ENCODE results near the gene FLT3.
"Not testable (repeated sequence)": the region's sequence is repeated elsewhere in the genome, so short reads cannot be mapped to it uniquely, and the experiment has no call there.

The FLT3 gene

GRCh38 chr13:27971236-27971645, 129.1 kb downstream of the FLT3 start:
- DNase-seq: no peak

- no peak for DNase-seq
These were observed 129.8 kb downstream of the FLT3 start for GRCh38 chr13:27970382-27971235.

- DNase-seq: no peak
These were observed 130.5 kb downstream of the FLT3 start for GRCh38 chr13:27969866-27970229.

GRCh38 chr13:27969082-27969865, 131.1 kb downstream of the FLT3 start, which contains the start of gene CDX2:
TSS of gene CDX2 (minus strand) at chr13:27969315. CDS start at chr13:27969006, 309 bp downstream.
- DNase-seq: no peak

GRCh38 chr13:27968316-27969081, 131.9 kb downstream of the FLT3 start:
- DNase-seq: no peak

- no peak for DNase-seq
These were observed 132.6 kb downstream of the FLT3 start for GRCh38 chr13:27967736-27968315.

- DNase-seq: no peak
These were observed 133.1 kb downstream of the FLT3 start for GRCh38 chr13:27967203-27967735.

- DNase-seq: no peak
These were observed 133.7 kb downstream of the FLT3 start for GRCh38 chr13:27966641-27967202.

GRCh38 chr13:27965740-27966640, 134.4 kb downstream of the FLT3 start:
- no peak for DNase-seq

- no peak for DNase-seq
These were observed 135.0 kb downstream of the FLT3 start for GRCh38 chr13:27965343-27965739.

GRCh38 chr13:27964741-27965323, 135.5 kb downstream of the FLT3 start:
- DNase-seq: no peak

GRCh38 chr13:27964206-27964605, 136.2 kb downstream of the FLT3 start:
- DNase-seq: not testable (repeated sequence)

GRCh38 chr13:27963491-27963890, 136.9 kb downstream of the FLT3 start:
- no peak for DNase-seq

- no peak for DNase-seq
These were observed 137.4 kb downstream of the FLT3 start for GRCh38 chr13:27962982-27963381.

- DNase-seq: no peak
These were observed 138.1 kb downstream of the FLT3 start for GRCh38 chr13:27962128-27962841.

GRCh38 chr13:27961227-27962085, 138.9 kb downstream of the FLT3 start:
- DNase-seq: no peak

- no peak for DNase-seq
These were observed 139.8 kb downstream of the FLT3 start for GRCh38 chr13:27960362-27961226.

- DNase-seq: no peak
These were observed 140.4 kb downstream of the FLT3 start for GRCh38 chr13:27959976-27960361.
